Dermis microvascular lymphatic vessel endothelial cell (primary cell): Measurements from ENCODE around the gene ANAPC4. TPM values are rescaled to one million over a fixed set of nuclear protein-coding genes. Genes with fewer than 3 reads are reported as not detected.

Experiments
- DNase-seq, 2 donors: peaks; one replicate each; pipeline versions ENCODE4 v3.0.0 to v3.0.0-alpha.2; 2010; ENCODE audit warnings: low read depth in 2 of 2
- total RNA-seq: library from RNA; depleted of rRNA; stranded (reverse); fragments of >200 nt; gene quantifications from 2 replicates; pipeline ENCODE4 v1.2.1, GENCODE V29; 2014

The ANAPC4 gene
- total RNA-seq, 1 donor from 2014 or later: 21.4 TPM

DNA sequence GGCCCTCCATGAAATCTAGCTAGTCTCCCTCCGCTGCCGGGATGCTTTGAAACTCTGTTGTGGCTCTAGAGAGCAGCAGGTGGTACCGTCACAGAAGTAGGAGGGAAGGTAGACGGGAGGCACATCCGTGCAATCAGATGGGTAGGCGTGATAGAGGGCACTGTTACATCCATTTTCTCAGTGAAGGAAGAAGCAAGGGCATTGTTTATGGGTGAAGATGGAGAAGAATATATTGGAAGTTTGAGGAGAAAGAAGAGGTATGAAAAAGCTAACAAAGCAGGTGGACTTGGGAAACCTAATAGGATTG lies 1.3 kb downstream of the ANAPC4 start:
- DNase-seq: no peak

DNA sequence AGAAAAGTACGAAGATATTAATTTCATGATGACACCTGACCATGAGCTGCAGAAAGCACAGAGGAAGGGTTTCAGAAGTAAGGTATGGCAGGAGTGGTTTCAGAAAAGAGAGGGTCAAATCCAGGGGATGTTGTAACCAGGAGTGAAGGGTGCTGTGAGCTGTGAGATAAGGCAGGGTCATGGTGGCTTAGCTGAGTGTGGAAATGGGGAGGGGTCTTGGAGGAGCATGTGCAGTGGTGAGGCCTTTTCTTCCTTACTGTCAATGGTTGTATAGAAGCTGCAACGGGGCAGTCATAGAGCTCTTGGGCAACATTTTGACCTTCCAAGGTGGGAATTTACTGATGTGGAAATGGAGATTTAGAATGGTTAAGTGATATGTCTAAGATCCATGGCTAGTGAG lies 2.5 kb downstream of the ANAPC4 start:
- no peak for DNase-seq

DNA sequence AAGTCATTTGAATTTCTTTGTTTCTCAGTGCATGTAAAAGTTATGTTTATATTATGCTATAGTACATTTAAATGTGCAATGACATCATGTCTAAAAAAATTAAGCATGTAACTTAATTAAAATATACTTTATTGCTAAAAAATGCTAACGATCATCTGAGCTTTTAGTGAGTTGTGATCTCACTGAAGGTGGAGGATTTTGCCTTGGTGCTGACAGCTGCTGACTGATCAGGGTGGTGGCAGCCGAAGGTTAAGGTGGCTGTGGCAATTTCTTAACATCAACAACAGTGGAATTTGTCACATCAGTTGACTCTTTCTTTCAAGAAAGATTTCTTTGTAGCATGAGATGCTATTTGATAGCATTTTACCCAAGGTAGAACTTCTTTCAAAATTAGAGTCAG lies 6.6 kb downstream of the ANAPC4 start:
- no peak for DNase-seq

DNA sequence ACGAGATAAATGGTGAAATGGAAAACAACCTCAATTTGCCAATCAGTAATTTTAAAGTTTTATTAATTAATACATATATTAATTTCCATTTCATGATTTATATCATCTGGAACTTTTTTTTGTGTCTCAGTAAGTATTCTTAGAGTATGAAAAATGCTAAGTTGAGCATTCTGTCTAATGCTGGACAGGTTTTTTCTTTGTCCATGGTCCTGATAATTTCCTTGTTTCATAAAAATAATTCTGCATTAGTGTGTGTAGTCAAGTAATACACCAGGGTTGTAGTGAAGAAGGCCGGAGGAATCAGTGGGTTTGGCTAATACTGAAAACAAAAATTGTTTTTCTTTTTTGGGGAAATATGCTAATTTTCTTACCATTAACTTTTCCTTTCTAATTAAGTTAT lies 9.9 kb downstream of the ANAPC4 start:
- DNase-seq: no peak

DNA sequence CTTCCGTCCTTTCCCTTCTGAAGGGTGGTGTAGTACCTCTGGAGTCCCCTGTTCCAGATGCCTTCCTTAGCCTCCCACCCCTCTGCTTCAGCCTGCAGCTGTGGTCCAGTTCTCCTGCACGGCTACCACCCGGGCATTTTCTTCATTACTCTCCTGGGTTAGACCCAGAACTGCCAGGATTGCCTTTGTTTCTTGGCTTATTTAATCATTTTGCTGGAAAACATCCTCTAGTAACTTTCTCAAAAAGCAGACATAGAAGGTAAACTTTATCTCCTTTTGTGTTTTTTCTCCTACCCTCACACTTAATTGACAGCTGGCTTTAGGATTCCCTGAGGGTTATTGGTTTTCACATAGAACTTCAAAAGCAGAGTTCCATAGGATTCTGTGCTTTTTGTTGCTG lies 20.2 kb downstream of the ANAPC4 start:
- DNase-seq: no peak

DNA sequence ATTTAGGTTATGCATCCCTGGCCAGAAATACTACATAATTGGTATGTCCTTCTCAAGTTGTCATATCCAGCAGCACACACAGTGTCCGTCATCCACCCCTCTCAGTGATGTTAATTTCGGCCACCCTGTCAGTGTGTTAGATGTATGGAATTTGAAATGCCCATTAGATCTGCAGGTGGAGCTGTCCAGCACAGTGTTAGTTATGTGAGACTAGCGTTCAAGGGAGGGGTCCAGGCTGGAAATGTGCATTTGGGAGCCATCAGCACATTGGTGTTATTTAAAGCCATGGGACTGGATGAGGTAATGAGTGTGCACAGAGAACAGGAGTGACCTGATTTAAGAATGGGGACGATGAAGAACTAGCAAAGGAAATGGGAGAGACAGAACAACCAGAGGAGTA lies 22.4 kb downstream of the ANAPC4 start:
- no peak for DNase-seq

DNA sequence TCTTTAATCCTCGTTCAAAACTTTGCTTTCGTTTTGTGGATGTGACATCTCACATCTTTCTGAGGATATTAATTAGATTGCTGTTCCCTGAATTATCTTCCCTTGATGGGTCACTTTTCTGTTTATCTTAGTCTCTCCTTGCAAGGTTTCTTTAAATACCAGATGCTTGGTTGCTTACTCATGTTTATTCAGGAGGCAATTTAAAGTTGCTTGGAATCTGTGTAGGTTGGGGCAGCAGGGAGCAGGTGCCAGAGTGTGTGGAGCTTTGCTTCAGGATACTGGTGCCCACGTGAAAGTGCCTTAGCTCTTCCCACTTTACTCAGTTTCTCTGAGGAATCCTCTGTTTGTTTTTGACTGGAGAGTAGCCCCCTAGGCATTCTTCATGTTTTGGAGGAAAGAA lies 24.0 kb downstream of the ANAPC4 start:
- DNase-seq: no peak

DNA sequence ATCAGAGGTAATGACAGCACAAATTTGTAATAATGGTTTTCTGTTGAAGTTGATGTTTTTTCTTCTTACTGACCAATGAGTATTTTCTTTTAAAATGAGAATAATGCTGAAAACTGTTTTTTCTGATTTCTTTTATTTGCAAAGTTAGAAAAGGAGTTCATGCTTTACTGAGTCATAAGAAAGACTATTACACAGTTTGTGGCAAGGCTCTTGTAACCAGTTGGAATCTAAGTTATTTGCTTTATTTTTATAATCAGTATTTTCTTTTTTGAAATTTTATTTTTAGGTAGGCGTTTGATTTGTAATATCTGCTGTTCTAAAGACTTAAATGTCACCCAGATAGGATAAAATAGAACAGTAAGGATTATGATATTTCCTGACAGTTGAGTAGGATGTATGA lies 25.5 kb downstream of the ANAPC4 start:
- no peak for DNase-seq

DNA sequence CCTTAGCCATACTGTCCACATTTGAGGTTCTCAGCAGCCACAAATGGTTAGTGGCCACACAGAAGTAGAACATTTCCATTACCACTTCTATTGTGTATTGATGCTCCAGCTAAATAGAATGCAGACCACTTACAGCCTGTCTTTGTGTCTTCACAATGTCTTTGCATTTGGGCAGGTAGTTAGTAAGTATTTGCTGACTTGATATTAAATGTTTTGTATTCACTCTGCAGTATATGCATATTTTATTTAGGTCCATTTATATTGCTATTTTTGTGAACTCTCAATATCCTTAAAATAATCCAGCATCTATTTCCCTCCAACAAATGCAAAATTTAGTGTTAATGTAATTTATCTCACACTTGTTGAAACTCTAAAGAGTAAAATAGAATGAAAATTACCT lies 26.6 kb downstream of the ANAPC4 start:
- DNase-seq: no peak

DNA sequence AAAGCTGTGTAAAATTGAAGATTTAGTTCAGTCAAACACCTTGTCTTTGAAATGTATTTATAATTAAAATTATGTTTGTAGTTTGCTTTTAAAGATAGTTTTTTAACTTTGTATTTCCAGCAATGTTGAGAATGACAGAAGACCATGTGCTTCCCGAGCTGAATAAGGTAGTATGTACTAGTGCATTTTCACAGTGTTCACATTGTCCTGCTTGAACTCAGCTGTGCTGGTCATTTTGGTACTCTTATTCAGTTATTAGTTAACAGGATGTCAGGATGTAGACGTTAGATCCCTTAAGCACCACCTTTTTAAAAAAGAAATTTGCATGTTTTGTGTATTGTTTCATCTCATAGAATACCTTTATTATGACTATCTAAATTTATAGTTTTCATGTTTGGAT lies 28.4 kb downstream of the ANAPC4 start:
- DNase-seq: no peak

DNA sequence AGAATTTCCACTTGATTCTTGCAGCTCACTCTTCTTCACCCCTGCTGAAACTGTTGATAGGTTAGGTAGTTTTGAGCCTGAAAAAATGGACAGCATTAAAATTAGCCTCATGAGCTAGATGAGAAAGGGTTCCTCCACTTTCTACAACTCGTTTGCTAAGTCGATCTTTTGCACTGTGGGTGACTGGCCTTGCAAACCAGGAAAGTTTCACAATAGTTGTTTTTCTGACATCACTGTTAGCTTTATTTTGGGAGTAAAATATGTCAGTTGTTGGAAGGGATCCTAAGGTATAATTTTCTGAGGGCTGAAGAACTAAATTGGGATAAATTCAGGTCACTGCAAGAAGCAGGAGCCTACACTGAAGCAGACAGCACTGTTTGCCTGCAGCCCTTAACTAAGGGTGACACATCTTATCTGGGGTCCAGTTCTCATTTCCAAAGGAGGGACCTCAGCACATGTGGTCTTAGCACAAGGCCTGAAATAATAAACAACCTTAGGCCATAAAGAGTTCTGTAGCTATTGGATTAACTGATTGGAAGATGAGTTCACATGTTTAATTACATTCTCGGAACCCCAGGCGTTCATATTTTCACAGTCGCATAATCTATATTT lies 29.1 kb downstream of the ANAPC4 start:
- DNase-seq: no peak

DNA sequence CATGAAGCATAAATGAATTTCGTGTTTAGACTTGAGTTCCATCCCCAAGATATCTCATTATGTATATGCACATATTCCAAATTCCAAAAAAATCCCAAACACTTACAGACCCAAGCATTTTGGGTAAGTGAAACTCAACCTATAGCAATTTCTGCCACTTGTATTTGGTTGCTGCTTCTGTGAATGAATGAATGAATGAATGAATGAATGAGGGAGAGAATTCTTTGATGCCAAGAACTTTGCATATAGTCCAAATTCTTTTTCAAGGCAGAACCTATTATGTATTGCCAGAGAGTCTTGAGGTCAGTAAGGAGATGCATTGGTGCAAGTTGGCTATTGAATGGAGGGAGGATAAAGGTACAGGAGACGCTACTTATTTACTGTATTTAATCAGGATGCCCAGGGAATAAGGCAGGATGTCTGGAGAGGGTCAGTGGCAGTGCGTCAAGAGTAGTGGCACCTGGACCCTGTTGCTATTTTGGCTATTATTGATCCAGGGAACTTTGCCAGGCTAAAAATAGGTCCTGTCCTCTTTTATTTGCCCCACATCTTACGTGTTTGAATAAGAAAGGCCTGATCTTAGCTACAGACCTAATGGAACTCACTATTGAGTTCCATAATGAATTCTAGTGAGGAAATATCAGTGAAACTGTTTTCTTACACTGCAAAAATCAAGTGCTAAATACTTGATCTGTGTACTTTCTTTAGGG lies 33.9 kb downstream of the ANAPC4 start:
- DNase-seq: no peak

DNA sequence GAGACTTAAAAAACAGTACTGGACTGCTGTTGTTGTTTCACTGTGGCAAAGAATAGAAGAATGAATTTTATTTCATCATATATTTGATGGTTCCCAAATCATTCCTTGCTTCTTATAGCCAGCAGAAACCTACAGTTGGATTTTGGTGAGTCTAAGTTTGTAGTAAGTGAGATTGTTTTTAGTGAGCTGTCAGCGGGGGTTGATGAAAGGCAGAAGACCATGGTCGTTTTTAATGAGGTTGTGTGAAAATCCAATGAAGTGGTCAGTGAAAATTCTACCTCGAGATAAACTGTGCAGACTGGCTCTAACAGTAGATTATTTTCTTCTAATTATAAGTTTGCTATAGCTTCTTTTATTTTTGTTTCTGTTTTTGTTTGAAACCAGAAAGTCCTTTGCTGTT lies 36.2 kb downstream of the ANAPC4 start:
- no peak for DNase-seq

DNA sequence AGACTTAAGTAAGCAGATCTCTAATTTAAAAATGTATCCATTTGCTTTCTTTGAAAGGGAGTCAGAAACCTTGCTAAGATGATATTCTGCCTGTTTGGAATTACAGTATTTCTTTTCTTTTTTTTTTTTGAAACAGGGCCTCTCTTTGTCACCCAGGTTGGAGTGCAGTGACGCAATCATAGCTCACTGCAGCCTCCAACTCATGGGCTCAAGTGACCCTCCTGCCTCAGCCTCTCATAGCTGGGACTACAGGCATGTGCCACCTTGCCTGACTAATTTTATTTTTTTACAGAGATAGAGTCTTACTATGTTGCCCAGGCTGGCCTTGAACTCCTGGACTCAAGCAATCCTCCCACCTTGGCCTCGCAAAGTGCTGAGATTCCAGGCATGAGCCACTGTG lies 40.0 kb downstream of the ANAPC4 start:
- DNase-seq: no peak

DNA sequence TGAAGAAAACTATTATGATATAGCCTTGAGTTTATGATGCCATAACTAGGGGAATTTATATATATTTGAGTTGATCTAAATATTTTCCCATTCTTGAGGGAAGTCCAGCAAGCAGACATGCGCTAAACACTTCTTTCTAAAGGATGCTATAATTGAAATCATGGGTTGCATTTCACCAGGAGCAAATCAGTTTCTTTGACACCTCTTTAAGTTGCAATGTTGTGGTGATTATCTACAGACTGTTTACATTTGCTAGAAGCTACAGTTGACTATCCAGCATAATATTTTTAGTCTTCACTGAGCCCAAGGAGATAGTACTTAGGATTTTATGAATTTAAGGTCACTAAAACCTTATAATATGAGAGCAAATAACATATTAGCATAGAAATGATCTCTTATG lies 43.9 kb downstream of the ANAPC4 start:
- DNase-seq: no peak

DNA sequence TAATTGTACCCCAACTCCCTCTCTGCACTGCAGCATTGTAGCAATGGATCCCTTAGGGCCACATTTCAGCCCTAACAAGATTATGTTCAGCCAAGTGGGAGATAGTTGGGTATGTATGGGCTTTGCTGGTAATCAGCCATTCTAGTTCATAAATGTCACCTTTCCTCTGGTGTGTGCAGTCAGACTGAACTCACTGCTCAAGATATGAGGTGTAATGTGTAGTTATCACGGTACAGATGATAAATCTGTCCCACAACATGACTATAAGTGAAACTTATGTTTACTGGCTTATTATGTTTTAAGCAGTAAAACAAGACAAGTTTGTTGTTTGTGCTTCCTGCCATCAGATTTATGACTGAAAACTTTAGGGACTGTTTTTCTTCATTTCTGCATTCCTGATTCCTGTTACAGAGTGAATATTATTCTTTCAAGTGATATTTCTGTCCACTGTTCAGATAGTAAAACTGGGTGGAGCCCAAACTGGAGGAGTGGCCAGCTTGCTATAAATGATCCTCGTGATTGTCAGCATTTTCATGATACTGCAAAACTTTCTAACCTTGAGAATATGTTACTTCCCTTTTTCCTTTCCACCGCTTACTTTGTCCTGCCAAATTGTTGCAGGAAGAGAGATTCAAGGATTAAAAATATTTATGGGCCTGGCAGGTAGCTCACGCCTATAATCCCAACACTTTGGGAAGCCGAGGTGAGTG lies 44.9 kb downstream of the ANAPC4 start:
- DNase-seq: no peak

DNA sequence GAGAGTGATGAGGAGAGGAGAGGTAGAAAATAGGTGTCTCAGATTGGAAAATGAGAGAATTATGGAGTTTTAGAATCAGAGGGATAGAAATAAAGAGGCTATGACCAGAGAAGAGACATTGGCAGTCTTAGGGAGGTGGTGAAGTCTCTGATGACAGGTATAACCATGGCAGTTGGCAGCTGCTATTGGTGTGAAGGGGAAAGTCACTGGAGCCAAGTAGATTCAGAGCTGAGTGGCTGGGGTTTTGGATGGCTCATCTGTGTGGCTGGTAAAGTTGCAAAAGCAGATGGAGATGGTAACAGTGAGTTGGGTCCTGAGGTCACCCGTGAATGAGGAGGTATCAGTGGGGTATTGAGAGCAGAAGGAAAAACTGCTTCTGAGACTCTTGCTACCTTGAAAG lies 46.5 kb downstream of the ANAPC4 start:
- no peak for DNase-seq

DNA sequence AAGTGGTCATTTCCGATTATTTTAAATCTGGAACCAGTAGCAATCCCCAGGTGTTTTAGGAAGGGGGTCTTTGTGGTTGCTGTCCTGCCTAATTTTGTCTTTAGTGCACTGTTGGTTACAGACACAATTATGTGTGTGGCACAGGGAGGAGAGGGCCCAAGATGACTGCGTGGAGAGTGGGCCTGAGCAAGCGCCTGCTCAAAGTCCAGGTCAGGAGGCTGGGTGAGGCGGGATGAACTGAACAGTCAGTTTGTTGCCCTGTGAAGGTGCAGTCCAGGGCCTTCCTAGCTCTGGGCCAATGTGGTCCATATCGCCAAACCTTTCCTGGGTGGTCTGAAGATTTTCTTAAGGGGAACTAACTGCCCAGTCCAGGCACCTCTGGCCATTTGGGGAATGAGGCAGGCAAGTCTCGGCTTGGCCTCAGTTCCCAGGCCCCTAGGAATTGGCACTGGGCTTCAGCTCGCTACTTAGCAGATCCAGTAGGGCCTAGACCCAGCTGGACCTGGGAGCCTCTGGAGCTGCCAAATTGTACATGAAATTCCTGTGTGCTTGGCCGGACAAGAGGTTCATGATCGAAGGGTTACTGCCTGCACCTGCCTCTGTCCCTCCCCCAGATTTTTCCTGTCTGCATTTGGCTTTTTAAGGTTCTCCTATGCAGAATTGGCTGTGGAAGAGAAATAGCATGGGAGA lies 47.6 kb downstream of the ANAPC4 start:
- no peak for DNase-seq

DNA sequence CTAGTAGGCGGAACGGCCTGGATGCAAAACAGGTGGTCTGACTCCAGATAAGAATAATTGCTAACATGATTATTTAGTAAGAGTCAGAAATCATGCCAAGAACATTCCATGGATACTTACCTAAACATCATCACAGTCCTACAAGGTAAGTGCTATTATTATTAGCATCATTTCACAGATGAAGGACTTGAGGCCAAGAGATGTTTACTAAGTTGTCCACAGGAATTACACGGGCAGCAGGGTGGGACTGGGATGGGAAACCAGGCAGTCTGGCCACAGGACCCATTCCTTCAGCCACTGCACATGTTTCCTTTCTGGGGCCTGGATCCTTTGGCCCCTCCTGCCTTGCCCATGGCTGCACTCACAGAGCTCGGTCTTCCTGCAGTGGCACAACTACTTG lies 48.3 kb downstream of the ANAPC4 start:
- DNase-seq: no peak

DNA sequence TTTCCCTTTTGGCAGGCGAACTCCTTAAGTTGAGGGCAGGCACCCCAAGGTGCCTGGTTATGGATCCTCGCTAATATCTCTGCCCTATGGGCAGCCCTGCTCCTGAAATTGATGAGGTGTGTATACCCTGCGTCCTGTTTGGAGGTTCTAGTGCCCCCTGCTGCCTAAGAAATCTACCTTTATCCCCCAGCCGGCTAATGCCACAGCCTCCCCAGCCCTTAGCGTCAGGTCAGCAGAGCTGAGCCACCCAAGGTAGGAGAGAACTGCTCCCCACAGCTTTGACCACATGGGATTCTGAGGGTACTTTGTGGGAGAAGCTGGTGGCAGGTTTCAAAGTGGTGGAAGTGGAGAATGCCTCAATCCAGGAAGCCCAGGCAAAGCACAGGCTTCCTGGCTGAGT lies 50.8 kb downstream of the ANAPC4 start:
- DNase-seq: no peak

DNA sequence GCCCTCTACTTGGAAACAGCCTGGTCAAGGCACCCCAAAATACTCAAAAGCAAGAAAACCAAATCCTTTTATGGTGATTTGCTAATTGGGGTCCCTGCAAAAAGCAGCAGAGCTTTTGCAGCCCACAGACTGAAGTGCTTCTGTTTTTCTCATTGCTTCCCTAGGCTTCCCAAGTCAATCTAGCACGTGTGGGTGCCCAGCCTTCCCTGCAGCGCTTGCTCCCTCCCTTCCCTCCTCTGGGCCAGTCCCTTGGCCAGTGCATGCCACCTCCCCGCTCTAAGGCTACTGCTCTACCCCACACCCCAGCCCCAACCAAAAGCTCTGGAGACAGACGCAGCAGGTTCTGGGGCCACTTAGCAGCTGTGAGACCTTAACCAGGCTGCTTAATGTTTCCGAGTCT lies 53.6 kb downstream of the ANAPC4 start:
- no peak for DNase-seq

DNA sequence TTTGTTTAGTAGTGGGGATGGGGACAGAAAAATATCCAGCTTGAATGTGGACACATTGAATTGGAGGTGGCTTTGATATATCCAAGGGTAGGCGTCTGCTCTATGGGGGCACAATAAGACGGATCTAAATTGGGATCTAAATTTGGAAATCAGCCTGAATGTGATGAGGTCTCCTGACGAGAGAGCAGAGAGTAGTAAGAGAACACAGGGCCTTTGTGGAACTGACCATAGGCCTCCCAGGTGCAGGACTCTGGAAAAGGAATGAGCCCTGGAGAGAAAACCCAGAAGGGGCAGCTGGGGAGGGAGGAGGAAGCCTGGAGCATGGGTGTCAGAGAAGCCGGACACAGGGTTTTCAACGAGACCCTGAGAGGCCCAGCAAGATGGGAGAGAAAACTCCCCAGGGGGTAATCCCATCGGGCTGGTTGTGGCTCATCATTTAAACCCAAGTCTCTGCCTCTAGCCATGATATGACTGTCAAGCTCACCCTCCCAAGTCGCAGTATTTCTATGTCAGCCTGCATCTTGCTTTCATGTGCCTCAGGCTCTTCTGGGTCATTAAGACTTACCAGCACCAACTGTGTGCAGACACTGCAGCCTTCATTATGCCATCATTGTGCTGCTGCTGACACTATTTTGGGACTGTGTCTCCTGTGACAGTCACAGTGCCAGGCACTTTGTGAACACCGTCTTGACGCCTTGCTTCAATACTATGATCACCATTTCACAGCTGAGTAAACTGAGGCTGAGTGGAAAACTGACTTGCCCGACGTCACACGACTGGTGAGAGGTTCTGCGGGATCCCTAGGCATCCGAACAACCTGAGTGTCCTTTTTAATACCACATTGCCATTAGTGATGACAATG lies 57.1 kb downstream of the ANAPC4 start:
- DNase-seq: no peak
